ENCODE data around the gene SH3RF2.
"Not testable (repeated sequence)": the region's sequence is repeated elsewhere in the genome, so short reads cannot be mapped to it uniquely, and the experiment has no call there.

SH3RF2 gene

GRCh38 chr5:145979270-145980223 lies 43.2 kb downstream of the SH3RF2 start:
- no peak for DNase-seq (ENCODE audit: low read depth in 2 of 2)

- DNase-seq (ENCODE audit: low read depth in 2 of 2) = no peak
Observed at GRCh38 chr5:145980259-145980658, 43.9 kb downstream of the SH3RF2 start.

- no peak for DNase-seq (ENCODE audit: low read depth in 2 of 2)
Observed at GRCh38 chr5:145980718-145981117, 44.3 kb downstream of the SH3RF2 start.

DNA sequence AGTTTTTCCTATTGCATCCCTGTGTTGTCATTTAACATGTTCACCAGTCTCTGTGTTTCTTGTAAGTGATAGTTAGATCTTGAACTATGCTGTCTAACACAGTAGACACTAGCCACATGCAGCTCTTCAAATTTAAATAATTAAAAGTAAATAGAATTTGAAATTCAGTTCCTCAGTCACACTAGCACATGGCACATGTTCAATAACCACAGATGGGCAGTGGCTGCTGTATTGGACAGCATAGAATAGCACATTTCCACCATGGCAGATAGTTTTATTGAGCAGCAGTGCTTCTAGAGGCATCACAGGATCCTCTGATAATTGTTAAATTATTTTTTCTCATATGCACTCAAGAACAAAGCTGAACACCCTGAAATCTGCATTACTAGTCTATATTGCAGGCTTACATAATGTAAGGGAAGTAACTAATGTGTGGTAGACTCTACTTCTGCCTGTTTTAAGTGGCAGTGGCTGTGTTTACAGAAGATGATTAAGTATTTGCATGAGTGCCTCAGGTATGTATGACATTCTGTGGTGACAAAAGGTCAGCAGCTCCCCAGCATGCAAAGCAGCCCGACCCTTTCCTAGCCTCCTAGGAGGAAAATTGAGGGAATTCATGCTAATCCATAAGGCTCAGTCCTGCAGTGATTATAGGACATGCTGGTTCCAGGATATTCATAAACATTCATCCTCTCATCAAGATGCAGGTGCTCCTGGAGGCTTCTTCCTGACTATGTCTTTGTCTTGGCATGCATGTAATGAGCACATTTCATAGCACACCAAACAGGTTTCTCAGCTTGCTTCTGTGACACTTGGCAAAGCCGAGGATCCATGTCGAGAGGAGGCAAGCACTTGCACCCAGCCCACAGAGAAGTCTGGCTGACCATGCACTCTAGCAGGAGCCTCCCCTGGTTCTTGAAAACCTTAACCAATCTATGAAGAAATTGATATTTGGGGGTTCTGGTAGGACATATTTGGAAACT lies 45.5 kb downstream of the SH3RF2 start:
- no peak for DNase-seq (ENCODE audit: low read depth in 2 of 2)

DNA sequence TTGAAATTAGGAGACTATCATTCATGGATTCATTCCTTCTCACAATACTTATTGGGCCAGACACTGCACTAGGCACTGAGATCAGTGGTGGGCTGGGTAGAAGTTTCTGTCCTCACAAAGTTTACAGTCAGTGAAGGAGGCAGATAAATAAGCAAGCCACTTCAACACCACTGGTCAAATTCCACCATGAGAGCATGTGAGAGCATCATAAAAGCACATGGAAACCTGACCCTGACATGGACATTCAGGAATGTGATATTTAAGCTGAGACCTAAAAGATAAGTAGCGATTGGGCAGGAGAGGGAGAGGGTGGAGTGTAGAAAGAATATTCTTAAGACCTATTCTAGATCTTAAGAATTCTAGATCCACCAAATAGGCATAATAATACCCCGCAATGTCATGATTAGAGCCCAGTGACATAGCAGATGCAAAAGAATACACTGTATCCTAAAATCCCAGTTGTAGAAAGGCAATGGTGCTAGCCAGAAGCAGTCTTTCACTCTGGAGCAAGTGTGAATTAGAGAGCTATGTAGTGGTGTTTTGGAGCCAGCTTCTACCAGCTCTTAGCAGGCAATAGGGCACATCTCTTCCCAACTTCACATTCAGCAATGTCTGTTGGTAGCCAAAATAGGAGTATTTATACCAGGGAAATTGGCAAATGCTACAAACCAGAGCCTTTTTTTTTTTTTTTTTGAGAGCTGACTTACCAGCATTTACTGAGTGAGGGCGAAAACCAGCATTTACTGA lies 46.4 kb downstream of the SH3RF2 start:
- no peak for DNase-seq (ENCODE audit: low read depth in 2 of 2)

DNA sequence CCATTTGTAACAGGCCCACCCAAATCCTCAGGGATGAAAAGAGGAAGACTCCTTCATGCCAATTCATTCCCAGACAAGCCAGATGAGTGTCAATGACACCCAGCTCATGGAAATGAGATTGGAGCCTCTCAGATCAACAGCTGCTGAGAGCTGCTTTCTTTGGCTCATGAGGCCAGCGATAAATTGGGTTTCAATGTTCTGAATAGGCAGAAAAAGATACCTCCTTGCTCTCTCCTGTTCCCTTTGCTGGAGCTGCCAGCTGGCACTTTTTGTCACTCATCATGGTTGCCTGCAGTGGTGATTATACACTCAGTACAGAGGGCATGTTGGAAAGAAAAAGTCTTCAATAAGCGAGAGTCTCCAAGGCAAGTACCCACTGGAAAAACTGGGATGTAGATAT lies 47.1 kb downstream of the SH3RF2 start:
- DNase-seq (ENCODE audit: low read depth in 2 of 2) = no peak

GRCh38 chr5:145984072-145984471 lies 47.7 kb downstream of the SH3RF2 start:
- no peak for DNase-seq (ENCODE audit: low read depth in 2 of 2)

DNA sequence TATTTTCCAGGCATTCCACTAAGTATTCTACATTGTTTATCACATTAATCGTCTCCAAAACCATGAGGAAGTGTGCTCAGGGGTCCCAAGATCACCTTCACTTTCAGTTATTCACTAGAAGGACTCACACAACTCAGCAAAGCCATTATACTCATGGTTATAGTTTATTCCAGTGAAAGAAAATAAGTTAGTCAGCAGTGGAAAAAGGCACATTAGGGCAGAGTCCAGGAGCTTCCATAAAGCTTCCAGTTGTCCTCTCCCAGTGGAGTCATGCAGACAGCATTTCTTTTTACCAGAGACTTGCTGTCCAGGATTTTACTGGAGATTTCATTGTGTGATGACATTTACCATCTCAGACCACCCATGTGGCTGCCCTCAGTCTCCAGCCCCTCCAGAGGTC lies 51.5 kb downstream of the SH3RF2 start:
- DNase-seq (ENCODE audit: low read depth in 2 of 2) = no peak

DNA sequence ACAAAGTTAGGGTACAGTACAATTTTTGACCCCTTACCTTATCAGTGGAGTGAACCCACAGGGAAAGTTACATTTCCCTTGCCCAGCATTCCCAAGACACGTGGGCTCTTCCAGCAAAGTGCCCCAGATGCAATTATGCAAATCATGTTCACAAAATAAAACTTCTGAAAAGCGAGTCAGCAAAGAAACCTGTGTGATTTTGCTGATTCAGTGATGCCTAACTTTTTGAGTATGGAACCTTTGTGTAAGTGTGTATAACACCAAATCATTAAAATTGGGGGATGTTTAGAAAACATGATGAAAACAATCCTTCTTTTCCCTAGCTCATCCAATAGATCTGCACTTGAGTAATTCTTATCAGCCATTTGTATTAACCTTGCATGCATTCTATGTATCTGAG lies 52.6 kb downstream of the SH3RF2 start:
- DNase-seq (ENCODE audit: low read depth in 2 of 2) = no peak

DNA sequence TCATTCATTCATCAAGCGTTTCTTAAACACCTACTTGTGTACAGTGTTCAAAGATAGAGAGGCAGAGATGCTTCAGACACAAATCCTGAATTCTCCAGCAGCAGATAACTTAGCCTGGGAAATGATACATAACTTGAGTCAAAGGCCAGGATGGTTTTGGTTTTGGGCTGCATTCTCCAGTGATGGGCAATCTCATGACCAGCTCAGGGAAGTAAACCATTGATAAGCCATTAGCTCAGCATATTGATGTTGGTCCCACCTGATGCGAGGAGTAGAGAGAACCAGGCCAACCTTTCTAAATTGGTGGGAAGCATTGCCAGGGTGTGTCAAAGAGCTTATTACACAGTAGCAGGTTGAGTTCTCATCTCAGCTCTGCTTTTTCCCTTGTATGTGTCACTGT lies 53.0 kb downstream of the SH3RF2 start:
- no peak for DNase-seq (ENCODE audit: low read depth in 2 of 2)

- no peak for DNase-seq (ENCODE audit: low read depth in 2 of 2)
Observed at GRCh38 chr5:145990170-145990569, 53.8 kb downstream of the SH3RF2 start.

DNA sequence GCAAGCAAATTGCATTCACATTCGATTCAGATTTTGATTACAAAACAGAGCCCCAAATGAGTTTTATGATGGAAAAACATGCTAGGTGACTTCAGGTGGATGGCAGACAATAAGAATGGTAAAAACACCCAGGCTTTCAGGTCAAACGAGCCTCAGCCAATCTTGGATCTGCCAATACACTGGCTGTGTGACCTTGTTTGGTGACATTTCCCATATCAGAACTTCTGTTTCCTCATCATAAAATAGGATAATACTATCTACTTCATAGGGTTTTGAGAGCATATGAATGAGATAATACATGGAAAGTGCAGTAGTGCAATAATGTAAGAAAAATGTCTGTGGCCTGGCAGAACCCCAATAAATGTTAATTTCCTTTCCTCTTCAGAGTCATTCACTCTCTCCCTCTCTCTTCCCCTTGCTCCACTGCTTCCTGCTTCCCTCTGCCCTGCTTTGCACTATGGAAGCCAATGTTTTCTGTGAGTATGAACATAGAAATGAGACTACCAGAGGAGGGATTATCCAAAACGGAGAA lies 54.7 kb downstream of the SH3RF2 start:
- no peak for DNase-seq (ENCODE audit: low read depth in 2 of 2)

DNA sequence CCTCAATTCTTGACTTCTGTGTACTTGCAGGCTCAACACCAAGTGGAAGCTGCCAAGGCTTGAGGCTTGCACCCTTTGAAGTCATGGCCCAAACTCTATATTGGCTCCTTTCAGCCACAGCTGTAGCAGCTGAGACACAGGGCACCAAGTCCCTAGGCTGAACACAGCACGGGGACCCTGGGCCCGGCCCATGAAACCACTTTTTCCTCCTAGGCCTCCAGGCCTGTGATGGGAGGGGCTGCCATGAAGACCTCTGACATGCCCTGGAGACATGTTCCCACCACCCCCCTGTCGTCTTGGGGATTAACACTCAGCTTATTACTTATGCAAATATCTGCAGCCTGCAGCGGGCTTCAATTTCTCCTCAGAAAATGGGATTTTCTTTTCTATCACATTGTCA lies 57.2 kb downstream of the SH3RF2 start:
- not testable (repeated sequence) for DNase-seq (ENCODE audit: low read depth in 2 of 2)

DNA sequence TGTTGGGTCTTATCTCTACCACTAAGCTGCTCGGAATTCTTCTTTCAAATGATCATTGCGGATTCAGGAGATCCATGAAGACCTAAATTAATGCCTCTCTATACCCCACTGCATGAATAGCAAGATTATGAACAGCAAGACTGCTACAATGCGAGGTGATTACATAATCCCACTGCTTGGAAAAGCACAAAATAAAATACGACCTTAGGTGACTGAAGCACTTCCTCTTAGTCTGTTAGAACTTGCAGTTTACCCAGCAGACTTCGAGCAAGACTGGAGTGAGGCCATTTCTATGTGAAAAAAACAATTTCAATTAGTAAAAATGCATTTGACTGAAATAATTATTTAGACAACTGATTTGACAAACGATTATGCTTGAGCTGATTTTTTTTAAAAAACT lies 59.8 kb downstream of the SH3RF2 start:
- no peak for DNase-seq (ENCODE audit: low read depth in 2 of 2)

GRCh38 chr5:145999208-145999607 lies 62.8 kb downstream of the SH3RF2 start:
- DNase-seq (ENCODE audit: low read depth in 2 of 2) = no peak

GRCh38 chr5:146000072-146000471 lies 63.7 kb downstream of the SH3RF2 start:
- DNase-seq (ENCODE audit: low read depth in 2 of 2) = no peak

- no peak for DNase-seq (ENCODE audit: low read depth in 2 of 2)
Observed at GRCh38 chr5:146001544-146002190, 65.3 kb downstream of the SH3RF2 start.

- no peak for DNase-seq (ENCODE audit: low read depth in 2 of 2)
Observed at GRCh38 chr5:146002491-146002890, 66.1 kb downstream of the SH3RF2 start.

DNA sequence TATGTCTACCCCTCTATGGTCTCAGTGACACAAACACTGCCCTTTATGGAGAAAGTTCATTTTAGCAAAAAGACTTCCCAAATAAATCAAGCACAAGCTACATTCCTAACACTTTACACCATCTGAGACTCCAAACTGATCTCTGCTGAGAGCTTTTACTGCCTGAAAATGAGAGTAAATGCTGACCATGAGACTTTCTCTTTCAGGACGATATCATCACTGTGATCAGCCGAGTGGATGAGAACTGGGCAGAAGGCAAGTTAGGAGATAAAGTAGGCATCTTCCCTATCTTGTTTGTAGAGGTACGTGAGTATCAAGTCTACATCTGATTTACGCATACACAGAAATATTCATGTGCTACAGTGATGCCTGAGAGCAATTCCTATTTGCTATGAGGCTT lies 67.5 kb downstream of the SH3RF2 start:
- DNase-seq (ENCODE audit: low read depth in 2 of 2) = no peak

GRCh38 chr5:146005264-146005663 lies 68.9 kb downstream of the SH3RF2 start:
- no peak for DNase-seq (ENCODE audit: low read depth in 2 of 2)

GRCh38 chr5:146005723-146006122 lies 69.3 kb downstream of the SH3RF2 start:
- no peak for DNase-seq (ENCODE audit: low read depth in 2 of 2)

Data from stimulated activated CD4-positive, alpha-beta T cell treated with anti-CD3 and anti-CD28 coated beads, Interleukin-1b, Interleukin-23, amount 100 ng/mL, for 1 hour (primary cell).